ENCODE measurements around the gene KRT14.

KRT14 gene

DNA sequence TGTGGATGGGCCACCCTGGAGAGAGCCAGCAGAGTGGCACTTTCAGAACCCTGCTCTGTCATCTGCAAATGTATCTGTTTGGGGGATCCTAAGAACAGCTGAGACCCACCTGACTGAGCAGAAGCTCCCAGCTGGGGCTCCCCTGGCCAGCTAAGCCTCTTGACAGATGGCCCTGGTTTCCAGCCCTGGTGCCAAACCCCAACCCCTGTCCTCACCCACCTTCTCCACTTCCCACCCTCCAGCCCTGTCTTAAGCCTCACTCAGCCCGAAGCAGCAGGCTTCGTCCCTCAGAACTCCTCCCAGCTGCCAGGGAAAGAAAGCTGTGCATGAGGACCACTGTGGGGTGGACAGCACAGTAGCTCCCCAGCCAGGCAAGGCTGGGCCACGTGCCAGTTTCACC is 11.4 kb downstream of the KRT14 start:
- DNase-seq: no peak

GRCh38 chr17:41571561-41572434 is 14.9 kb downstream of the KRT14 start, which contains the start of gene KRT9:
Gene KRT9, minus strand, starts transcription at chr17:41572059. Its CDS starts 67 bp downstream, at chr17:41571992.
- peak; percentile 32 for DNase-seq

DNA sequence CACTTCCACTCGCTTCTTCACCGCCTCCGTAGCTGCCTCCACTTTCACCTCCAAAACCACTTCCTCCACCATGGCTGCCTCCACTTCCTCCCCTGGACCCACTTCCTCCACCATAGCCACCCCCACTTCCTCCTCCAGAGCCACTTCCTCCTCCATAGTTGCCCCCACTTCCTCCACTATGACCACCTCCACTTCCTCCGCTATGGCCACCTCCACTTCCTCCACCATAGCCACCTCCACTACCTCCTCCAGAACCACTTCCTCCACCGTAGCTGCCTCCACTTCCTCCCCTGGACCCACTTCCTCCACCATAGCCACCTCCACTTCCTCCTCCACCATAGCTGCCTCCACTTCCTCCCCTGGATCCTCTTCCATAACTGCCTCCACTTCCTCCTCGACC is 19.4 kb downstream of the KRT14 start:
- no peak for DNase-seq

- no peak for DNase-seq
Observed at GRCh38 chr17:41565338-41565737, 21.4 kb downstream of the KRT14 start.

DNA sequence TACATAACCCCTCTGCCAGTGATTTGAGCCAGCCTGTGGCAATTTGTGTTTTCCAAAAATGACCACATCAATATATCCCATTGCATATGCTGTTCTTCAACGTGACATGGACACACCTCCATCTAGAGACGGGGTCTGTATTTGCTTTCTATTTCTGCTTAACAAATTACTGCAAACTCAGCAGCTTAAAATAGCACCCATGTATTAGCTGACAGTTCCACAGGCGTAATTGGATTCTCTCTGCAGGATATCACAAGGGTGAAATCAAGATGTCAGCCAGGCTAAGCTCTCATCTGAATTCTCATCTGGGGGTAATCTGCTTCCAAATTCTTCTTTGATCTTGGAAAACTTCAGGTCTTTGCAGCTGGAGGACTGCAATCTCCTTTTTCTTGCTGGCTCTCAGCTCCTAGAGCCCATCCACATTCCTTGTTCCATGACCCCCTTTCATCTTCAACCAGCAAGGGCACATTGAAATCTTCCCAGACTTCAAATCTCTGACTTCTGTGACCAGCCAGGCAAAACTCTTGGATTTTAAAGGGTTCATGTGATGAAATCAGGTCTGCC is 23.0 kb downstream of the KRT14 start:
- DNase-seq: no peak

DNA sequence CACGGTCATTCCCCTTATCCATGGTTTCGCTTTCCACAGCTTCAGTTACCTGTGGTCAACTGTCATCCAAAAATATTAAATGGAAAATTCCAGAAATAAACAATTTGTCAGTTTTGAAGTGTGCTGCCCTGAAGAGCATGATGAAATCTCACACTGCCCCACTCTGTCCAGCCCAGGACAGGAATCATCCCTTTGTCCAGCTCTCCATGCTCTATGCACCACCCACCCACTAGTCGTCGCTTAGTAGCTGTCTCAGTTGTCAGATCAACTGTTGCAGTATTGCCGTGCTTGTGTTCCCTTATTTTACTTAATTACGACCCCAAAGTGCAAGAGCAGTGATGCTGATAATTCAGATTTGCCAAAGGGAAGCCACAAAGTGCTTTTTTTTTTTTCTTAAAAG is 25.1 kb downstream of the KRT14 start:
- DNase-seq: no peak

- DNase-seq: no peak
Observed at GRCh38 chr17:41559548-41559947, 27.1 kb downstream of the KRT14 start.

- no peak for DNase-seq
Observed at GRCh38 chr17:41556931-41557330, 29.8 kb downstream of the KRT14 start.

DNA sequence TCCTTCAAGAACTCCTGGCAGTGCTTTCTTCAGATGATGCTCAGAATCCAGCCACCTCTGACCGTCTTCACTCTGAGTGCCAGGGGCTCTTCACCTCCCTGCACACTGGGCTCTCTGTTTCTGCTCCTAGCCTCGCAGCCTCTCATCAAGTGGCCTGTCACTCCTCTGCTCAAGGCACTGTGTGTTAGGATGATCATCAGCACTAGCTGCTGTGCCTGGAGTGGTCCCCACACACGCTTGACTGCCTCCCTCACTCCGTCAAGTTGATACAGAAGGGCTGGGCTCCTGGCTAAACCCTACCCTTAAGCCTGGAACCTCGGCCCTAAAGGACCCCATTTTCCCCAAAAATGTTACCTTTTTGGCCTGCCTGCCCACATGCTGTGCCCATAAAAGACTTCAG is 30.4 kb downstream of the KRT14 start:
- DNase-seq: no peak

DNA sequence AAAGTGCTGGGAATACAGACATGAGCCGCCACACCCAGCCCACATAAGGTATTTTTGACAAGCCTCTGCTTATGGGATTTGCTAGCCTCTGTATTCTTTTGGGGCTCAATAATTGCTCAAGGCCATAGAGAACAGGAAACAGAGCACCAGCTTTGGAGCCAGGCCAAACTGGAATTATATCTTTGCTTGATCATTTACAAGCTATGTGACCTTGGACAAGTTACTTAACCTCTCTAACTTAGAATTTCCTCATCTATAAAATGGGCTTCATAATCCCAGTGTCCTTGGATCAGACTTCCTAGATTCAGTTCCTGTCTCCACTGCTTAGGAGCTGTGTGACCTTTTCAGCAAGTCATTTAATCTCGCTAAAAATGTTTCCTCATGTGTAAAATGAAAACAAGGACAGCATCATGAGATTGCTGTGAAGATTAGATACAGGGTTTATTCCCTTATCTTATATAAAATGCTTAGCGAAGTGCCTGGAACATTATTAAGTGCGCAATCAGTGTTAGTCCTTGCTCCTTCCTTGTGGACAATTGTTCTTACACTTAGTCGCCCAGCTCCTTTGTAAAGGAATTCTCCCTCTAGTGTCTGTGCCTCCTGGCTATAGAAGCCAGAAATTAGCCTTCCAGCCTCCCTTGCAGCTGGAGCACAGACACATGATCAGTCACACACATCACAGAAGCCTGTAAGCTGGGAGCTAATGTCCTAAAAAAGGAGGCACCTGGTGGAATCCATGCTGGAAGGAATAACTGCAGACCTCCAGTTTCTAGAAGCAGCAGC is 31.4 kb downstream of the KRT14 start:
- no peak for DNase-seq

DNA sequence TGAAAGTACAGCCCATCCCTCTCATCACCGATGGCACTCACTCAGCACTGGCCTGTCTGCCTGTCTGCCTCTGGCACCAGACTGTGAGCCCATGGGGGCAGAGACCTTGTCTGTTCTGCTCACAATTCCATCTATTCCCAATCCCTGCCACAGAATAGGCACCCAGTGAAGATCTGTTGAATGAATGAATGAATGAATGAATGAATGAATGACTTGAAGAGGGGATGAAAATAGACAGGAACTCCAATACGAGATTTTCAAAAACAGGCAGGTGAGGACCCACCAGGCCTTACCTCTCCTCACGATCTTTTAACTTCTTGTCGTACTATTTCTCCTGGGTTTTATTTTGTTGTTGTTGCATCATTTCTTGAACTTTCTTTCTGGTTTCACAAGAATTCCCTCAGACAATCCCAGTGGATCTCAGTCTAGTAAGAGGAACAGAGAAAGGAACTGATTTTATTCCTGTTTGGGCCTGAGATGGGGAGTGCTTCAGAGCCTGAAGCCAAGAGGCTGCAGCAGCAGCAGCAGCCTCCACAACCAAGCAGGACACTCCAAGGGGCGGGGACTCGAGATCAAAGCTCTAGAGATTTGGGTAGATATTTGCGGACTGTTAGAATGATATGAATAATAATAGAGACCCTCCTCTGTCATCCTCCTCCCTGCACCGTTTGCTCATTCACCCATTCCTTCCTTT is 32.6 kb downstream of the KRT14 start:
- DNase-seq: no peak

DNA sequence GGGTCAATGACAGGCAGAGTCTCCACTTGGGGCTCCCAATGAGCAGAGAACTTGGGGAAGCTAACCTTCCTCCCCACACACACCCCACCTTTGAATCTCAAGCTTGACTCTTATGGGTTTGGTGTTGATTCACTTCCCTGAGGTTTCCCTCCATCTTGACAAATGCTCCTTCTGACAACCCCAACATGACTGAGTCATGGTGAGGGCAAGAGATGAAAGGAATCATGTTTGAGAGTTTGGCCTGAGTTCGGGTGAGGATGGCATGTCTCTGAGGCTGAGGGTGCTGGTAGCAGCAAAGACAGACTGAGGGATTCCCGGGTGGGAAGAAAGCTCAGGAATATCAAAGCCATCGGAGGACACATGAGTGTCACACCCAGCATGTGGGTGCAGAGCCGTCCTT is 33.5 kb downstream of the KRT14 start:
- DNase-seq: no peak

DNA sequence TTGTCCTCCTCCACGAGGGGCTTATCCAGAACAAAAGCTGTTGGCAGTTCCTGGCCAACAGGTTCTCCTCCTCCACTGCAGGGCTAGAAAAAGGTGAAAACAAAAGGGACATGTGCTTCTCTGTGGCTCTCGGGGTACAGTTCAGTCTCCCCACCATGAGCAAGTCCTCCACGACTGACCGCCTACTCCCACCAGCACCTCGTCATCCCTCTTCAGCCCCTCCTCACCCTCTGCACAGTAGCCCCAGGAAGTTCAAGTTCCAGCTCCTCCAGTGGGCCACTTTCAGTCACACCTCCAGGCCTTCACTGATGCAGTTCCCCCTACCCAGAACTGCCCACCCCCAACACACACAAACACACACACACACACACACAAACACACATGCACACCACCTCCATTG is 34.2 kb downstream of the KRT14 start:
- no peak for DNase-seq

DNA sequence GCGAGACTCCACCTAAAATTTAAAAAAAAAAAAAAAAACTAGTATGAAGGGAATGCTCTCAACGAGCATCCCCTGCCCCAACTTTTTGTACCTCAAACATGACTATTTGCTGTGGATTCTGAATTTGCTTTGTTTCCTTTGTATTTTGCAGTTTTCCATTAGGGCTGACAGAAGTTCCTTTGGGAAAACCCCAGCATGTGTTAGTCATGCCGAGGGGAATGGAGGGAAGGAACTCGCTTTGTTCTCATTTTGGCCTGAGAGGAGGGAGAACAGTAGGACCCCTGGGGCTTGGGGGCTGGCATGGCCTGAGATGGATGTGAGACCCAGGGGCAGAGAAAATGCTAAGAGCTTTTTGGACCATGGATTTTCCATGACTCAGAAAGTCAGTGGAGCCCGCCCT is 35.3 kb downstream of the KRT14 start:
- no peak for DNase-seq

- no peak for DNase-seq
Observed at GRCh38 chr17:41549596-41550039, 37.1 kb downstream of the KRT14 start.

GRCh38 chr17:41548844-41549595 is 37.7 kb downstream of the KRT14 start:
- DNase-seq: no peak

DNA sequence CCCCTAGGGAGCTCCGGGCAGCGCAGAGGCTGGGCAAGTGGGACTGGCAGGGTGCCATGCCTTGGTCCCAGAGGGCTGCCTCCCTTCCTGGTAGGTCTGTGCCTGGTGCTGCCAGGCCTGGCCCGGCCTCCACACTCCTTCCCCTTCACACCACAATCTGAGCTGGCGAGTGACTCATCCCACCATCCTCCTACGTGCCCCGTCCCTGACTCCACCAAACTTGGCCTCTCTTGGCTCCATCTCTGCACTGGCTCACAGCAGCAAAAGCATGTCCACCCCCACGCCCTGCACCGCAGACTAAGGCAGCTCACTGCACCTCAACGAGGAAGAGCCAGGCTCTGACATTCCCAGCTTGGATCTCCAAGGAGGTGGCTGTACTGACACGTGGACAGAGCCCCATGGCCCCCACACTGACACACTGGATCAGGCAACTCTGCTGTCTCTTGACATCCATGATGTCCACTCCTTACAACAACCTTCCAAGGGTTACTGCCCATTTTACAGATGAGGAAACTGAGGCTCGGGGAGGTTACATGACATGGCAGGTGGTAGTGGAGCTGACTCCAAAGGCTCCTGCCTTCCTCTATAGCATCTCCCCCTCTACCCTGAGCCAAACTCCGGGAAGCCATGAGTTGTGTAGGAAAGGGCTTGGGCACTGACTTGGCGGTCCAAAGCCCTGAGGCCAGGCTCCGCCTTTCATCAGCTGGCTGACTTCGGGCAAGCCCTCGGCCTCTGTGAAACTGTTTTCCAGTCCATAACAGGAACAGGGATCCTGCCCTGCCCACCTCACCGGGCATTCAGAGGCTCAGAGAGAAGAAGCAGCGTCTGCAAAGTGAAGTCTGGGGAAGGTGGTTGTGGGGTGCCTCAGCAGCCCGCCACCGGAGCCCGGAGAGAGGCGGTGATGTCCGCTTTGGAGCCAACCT is 38.5 kb downstream of the KRT14 start:
- DNase-seq: no peak

GRCh38 chr17:41547378-41547841 is 39.3 kb downstream of the KRT14 start:
- DNase-seq: no peak

- DNase-seq: no peak
Observed at GRCh38 chr17:41546819-41547218, 39.9 kb downstream of the KRT14 start.

GRCh38 chr17:41545829-41546410 is 40.8 kb downstream of the KRT14 start:
- DNase-seq: no peak

- DNase-seq: no peak
Observed at GRCh38 chr17:41544935-41545334, 41.8 kb downstream of the KRT14 start.
